GM23248 (cell line): Measurements from ENCODE around the gene CCDC92. TPM values are rescaled to one million over a fixed set of nuclear protein-coding genes. Genes with fewer than 3 reads are reported as not detected.
A peak's percentile ranks its signal among the peaks of the same experiment; 100 is the strongest.
"Not testable (repeated sequence)": the region's sequence is repeated elsewhere in the genome, so short reads cannot be mapped to it uniquely, and the experiment has no call there.

ENCODE experiments used
- DNase-seq: peaks from one replicate; pipeline ENCODE4 v3.0.0-alpha.2; 2015
- H2AFZ ChIP-seq: fragments of 200-600 bp; sonication (generic); 2 replicates; pipeline ENCODE4 v1.6.1; 2016; ENCODE audit warnings: antibody characterized with exemption
- H3F3A ChIP-seq: fragments of 200-600 bp; sonication (generic); 2 replicates; pipeline ENCODE4 v1.6.1; 2016; ENCODE audit warnings: mild to moderate bottlenecking, antibody characterized with exemption, mixed run types; ENCODE audit not compliant: insufficient read depth
- H3K27ac ChIP-seq: fragments of 200-600 bp; sonication (generic); 2 replicates; pipeline ENCODE4 v1.5.1; 2016; ENCODE audit warnings: mild to moderate bottlenecking
- H3K27me3 ChIP-seq: fragments of 200-600 bp; sonication (generic); replicated peaks from 2 replicates; pipeline ENCODE4 v1.6.1; 2016; ENCODE audit warnings: mild to moderate bottlenecking; ENCODE audit not compliant: insufficient read depth
- H3K36me3 ChIP-seq: fragments of 200-600 bp; sonication (generic); 2 replicates; pipeline ENCODE4 v1.6.1; 2016; ENCODE audit warnings: low read depth, mild to moderate bottlenecking
- H3K4me1 ChIP-seq: fragments of 200-600 bp; sonication (generic); 2 replicates; pipeline ENCODE4 v1.6.1; 2016; ENCODE audit warnings: mild to moderate bottlenecking; ENCODE audit not compliant: insufficient read depth
- H3K4me2 ChIP-seq: fragments of 200-600 bp; sonication (generic); one replicate; pipeline ENCODE4 v1.6.1; 2016; ENCODE audit warnings: mild to moderate bottlenecking; ENCODE audit not compliant: unreplicated experiment
- H3K4me3 ChIP-seq: fragments of 200-600 bp; sonication (generic); 2 replicates; pipeline ENCODE4 v1.5.1; 2016; ENCODE audit warnings: mild to moderate bottlenecking
- H3K79me2 ChIP-seq: fragments of 200-600 bp; sonication (generic); 2 replicates; pipeline ENCODE4 v1.6.1; 2016; ENCODE audit warnings: mild to moderate bottlenecking; ENCODE audit not compliant: insufficient read depth
- H3K9ac ChIP-seq: fragments of 200-600 bp; sonication (generic); 2 replicates; pipeline ENCODE4 v1.6.1; 2016; ENCODE audit warnings: mild to moderate bottlenecking
- H3K9me2 ChIP-seq: fragments of 200-600 bp; sonication (generic); 2 replicates; pipeline ENCODE4 v1.6.1; 2016; ENCODE audit warnings: mixed run types, mild to moderate bottlenecking, moderate library complexity; ENCODE audit not compliant: insufficient read depth
- H3K9me3 ChIP-seq: fragments of 200-600 bp; sonication (generic); one replicate; pipeline ENCODE4 v1.6.1; 2017; ENCODE audit warnings: low read depth
- H4K20me1 ChIP-seq: fragments of 200-600 bp; sonication (generic); 2 replicates; pipeline ENCODE4 v1.6.0; 2016; ENCODE audit not compliant: insufficient read depth
- EZH2 ChIP-seq: fragments of 200-600 bp; sonication (generic); IDR thresholded peaks from 2 replicates; pipeline ENCODE4 v1.6.1; 2018; ENCODE audit warnings: antibody characterized with exemption, mild to moderate bottlenecking; ENCODE audit not compliant: insufficient read depth, poor library complexity, severe bottlenecking
- EZH2phosphoT487 ChIP-seq: fragments of 200-600 bp; sonication (generic); IDR thresholded peaks from 2 replicates; pipeline ENCODE4 v1.6.1; 2018; ENCODE audit warnings: antibody characterized with exemption, moderate library complexity, mild to moderate bottlenecking, low read depth; ENCODE audit not compliant: insufficient read depth
- WGBS, 2 experiments: methylation state at CpG; one replicate each; pipeline ENCODE4 v1.1.6; 2015 to 2017; ENCODE audit warnings: low lambda C conversion rate in 2 of 2, low coverage in 1 of 2; ENCODE audit errors: missing lambda C conversion rate in 2 of 2; 5-methylcytosine and 5-hydroxymethylcytosine counted together
- in situ Hi-C: fragments of 300-500 bp; cut with MboI; formaldehyde crosslinking; loops from 2 replicates; pipeline ENCODE4 v1.15.0; 2020
- polyA plus RNA-seq: library from polyadenylated mRNA; unstranded; fragments of >200 nt; fragmentation: Nextera tagmentation; extraction: Ambion mirVana; gene quantifications from 2 replicates; pipeline ENCODE4 v1.2.1, GENCODE V29; 2016
- total RNA-seq: library from RNA; depleted of rRNA; stranded (reverse); fragments of >200 nt; shearing (Covaris generic); gene quantifications from 2 replicates; pipeline ENCODE4 v1.2.3, GENCODE V29; 2014

The CCDC92 gene
- total and polyA plus RNA-seq, 2 experiments from 2014 or later: 20.3 to 49.5 TPM

DNA sequence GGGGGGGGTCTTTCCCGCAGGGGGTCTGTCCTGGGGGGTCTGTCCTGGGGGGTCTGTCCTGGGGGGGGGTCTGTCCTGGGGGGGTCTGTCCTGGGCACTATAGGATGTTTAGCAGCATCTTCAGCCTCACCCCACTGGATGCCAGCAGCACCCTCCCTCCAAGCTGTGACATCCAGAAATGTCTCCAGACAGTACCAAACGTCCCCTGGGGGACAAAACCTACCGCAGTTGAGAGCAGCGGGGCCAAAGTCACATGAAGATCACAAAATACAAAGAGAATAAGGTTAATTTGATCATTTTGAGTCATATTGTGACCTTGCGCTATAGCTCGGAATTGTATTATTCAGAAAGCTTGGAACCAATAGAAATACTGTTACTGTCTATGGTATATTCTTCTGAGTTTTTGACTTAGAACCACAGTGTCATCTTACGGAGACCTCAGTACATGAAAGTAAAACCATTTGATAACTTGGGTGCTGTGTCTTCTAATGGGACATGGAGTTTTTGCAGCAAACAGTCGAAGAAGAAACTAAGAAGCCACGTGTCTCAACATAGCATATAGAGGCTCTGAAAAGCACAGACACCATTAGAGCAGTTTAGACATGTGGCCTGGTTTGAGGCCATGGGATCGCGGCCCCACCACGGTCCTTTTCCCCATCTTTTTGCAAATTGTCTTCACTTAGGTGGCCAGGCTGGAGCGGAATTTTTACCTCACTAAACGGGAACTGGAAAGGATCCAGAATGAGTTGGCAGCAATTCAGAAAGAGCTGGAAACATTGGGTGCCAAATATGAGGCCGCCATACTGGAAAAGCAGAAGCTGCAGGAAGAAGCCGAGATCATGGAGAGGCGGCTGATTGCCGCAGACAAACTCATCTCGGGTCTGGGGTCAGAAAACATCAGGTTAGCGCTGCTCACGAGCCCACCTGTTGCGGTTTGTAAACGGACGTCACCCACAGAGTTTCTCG is 59.9 kb downstream of the CCDC92 start:
- DNase-seq: no peak
- whole genome bisulfite sequencing, 2 experiments: 86 to 87% methylated on average over 24 of the region's 25 CpGs
- Histone ChIP-seq H3K27me3 (peaks cover 5% of the 10 kb centered on the region; the same call in 1 of the 2 replicates), H3K27ac (no peak overlapping the region), H3K4me2 (no peak overlapping the region), H3K79me2 (no peaks in the 10 kb centered on the region), H3K9ac (no peak overlapping the region), H3F3A (peaks cover 5% of the 10 kb centered on the region; the same call in 1 of the 2 replicates), H3K9me3 (no peaks in the 10 kb centered on the region), H3K4me1 (no peaks in the 10 kb centered on the region), H3K9me2 (no peaks in the 10 kb centered on the region), H3K4me3 (no peak overlapping the region), H2AFZ (no peak overlapping the region), H3K36me3 (no peaks in the 10 kb centered on the region), H4K20me1 (no peaks in the 10 kb centered on the region)
- in situ Hi-C loops: no loop called here
- TF ChIP-seq EZH2: no peak
- no peak for TF ChIP-seq EZH2phosphoT487

DNA sequence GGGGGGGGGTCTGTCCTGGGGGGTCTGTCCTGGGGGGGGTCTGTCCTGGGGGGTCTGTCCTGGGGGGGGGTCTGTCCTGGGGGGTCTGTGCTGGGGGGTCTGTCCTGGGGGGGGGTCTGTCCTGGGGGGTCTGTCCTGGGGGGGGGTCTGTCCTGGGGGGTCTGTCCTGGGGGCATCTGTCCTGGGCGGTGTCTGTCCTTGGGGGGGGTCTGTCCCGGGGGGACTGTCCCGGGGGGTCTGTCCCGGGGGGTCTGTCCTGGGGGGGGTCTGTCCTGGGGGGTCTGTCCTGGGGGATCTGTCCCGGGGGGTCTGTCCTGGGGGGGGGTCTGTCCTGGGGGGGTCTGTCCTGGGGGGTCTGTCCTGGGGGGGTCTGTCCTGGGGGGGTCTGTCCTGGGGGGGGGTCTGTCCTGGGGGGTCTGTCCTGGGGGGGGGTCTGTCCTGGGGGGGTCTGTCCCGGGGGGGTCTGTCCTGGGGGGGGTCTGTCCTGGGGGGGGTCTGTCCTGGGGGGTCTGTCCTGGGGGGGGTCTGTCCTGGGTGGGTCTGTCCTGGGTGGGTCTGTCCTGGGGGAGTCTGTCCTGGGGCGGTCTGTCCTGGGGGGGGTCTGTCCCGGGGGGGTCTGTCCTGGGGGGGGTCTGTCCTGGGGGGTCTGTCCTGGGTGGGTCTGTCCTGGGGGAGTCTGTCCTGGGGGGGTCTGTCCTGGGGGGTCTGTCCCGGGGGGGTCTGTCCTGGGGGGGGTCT is 60.8 kb downstream of the CCDC92 start:
- WGBS, 2 experiments: 68% methylated on average over 4 of the region's 9 CpGs; no CpG with 5 or more reads in 1 of the 2 experiments
- H3K9me3 ChIP-seq, H3K9me2 ChIP-seq, H3K4me1 ChIP-seq, H3K9ac ChIP-seq, in situ Hi-C loops, H2AFZ ChIP-seq, H3F3A ChIP-seq, H3K79me2 ChIP-seq, DNase-seq, H3K4me3 ChIP-seq, H4K20me1 ChIP-seq, H3K27ac ChIP-seq, H3K4me2 ChIP-seq, H3K27me3 ChIP-seq, H3K36me3 ChIP-seq: not testable (repeated sequence)

DNA sequence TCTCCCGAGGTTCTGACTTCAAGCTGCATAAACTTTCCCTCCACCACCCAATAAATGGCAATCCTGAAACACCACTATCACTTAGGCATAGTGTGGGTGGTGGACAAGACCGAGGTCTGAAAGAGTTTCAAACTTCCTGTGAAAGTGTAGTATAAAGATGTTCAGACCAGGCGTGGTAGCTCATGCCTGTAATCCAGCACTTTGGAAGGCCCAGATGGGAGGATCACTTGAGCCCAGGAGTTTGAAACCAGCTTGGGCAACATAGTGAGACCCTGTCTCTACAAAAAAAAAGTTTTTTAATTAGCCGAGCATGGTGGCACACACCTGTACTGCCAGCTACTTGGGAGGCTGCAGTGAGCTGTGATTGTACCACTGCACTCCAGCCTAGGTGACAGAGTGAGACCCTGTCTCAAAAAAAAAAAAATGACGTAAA is 61.9 kb downstream of the CCDC92 start:
- WGBS, 2 experiments: 71 to 80% methylated on average over 5 of the region's 5 CpGs
- Histone ChIP-seq H3K9me2 (no peaks in the 10 kb centered on the region), H3K27ac (no peak overlapping the region), H3K9ac (no peak overlapping the region), H3K4me2 (no peak overlapping the region), H2AFZ (no peak overlapping the region), H3K36me3 (no peaks in the 10 kb centered on the region), H4K20me1 (no peaks in the 10 kb centered on the region), H3K79me2 (no peaks in the 10 kb centered on the region), H3K4me3 (no peak overlapping the region), H3K27me3 (peaks cover 5% of the 10 kb centered on the region; the same call in 1 of the 2 replicates), H3F3A (peaks cover 5% of the 10 kb centered on the region; the same call in 1 of the 2 replicates), H3K9me3 (no peaks in the 10 kb centered on the region), H3K4me1 (no peaks in the 10 kb centered on the region)
- TF ChIP-seq EZH2 (no peak), EZH2phosphoT487 (no peak)
- peak; percentile 18 for DNase-seq
- in situ Hi-C loops: no loop called here

DNA sequence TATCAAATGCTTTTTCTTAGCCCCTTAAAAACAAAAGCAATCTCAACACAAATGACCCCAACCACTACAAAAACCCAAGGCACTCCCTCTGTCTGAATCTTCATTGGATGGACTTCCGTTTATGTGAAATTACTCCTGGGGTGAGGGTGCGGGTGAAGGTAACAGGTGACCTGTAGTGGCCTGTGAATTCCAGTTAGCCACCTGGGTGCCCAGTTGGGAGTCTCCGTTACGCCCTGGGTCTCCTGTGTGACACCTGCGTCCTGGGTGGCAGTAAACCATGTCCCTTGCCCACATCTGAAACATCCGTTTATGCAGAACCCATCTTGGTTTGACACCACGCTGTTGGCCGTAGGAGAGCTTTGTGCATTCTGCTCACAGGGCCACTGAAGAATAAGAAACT is 62.6 kb downstream of the CCDC92 start:
- no peak overlapping the region for H3K27ac ChIP-seq
- in situ Hi-C loops: no loop called here
- H3K36me3 ChIP-seq: no peaks in the 10 kb centered on the region
- WGBS, 2 experiments: 96 to 98% methylated on average over 8 of the region's 8 CpGs
- no peak overlapping the region for H3K4me3 ChIP-seq
- H3K4me1 ChIP-seq: peaks cover 4% of the 10 kb centered on the region
- H3K9me2 ChIP-seq: no peaks in the 10 kb centered on the region
- DNase-seq: no peak
- H3K4me2 ChIP-seq: no peak overlapping the region
- H3K9me3 ChIP-seq: no peaks in the 10 kb centered on the region
- no peaks in the 10 kb centered on the region for H4K20me1 ChIP-seq
- peaks cover 7% of the 10 kb centered on the region; the same call in 1 of the 2 replicates for H3F3A ChIP-seq
- no peak overlapping the region for H3K9ac ChIP-seq
- TF ChIP-seq EZH2phosphoT487: no peak
- no peak for TF ChIP-seq EZH2
- H3K79me2 ChIP-seq: no peaks in the 10 kb centered on the region
- peaks cover 5% of the 10 kb centered on the region; the same call in 1 of the 2 replicates for H3K27me3 ChIP-seq
- H2AFZ ChIP-seq: no peak overlapping the region
